ENCODE data around the gene PACSIN2. TPM values are rescaled to one million over a fixed set of nuclear protein-coding genes. Genes with fewer than 3 reads are reported as not detected.

PACSIN2 gene
- total and polyA plus RNA-seq, 2 of the 13 experiments (the other 11 are each of a cell fraction or from before 2014, with no cell fraction given): 54.1 to 68.8 TPM

DNA sequence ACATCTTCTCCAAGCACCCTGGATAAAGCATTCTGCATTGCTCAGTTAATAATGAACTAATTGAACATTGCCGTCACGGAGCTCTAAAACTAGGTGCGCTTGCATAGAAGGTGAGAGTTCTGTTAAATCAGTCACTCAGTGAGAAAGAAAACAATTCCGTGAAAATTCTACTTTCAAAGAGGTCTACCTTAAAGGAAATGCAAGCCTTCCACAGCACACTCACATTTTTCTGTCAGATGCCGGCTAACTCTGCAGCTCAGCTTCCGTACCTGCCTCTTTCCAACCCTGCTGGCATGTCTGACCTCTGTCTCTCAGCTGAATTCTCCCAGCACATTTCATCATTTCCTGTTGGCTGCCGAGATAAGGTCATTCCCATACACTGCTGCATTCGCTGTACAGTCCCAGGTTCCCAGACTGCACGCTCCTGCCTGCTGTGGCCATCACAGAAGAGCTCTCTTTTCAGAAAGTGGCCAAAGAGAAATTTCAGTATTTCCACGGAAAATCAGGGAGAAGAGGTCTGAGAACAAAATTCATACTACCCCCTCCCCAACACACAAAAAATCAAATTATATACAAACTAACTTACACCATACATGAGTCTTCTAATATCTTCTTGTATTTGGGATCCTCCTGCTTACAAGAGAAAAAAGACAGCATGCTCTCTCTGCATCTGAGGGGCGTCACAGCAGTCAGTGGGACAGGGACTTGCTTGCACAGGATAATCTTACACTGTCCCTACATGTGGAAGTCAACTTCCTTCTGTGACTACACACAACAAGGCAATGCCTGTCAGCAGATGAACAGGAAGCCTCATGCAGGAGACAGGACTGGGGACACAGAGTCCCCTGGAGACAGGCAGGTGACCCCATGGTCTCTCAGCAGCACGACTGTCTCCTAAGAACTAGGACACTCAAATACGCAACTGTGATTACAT lies 55.1 kb downstream of the PACSIN2 start (continued):
- no peak for TF ChIP-seq SNAI1 (CRISPR knock-in tag; IDR thresholded peaks at IDR 0.05; ENCODE audit: borderline replicate concordance)
- no peak for TF ChIP-seq FOXP1 (IDR thresholded peaks at IDR 0.05)
- TF ChIP-seq FOXP1 (CRISPR knock-in tag; IDR thresholded peaks at IDR 0.05): 0 out of 2 replicates have a peak, but pooled peaks have one; percentile 47
- TF ChIP-seq, protein P1, sequence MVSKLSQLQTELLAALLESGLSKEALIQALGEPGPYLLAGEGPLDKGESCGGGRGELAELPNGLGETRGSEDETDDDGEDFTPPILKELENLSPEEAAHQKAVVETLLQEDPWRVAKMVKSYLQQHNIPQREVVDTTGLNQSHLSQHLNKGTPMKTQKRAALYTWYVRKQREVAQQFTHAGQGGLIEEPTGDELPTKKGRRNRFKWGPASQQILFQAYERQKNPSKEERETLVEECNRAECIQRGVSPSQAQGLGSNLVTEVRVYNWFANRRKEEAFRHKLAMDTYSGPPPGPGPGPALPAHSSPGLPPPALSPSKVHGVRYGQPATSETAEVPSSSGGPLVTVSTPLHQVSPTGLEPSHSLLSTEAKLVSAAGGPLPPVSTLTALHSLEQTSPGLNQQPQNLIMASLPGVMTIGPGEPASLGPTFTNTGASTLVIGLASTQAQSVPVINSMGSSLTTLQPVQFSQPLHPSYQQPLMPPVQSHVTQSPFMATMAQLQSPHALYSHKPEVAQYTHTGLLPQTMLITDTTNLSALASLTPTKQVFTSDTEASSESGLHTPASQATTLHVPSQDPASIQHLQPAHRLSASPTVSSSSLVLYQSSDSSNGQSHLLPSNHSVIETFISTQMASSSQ (IDR thresholded peaks at IDR 0.05; ENCODE audit: low read depth): no peak
- TF ChIP-seq, protein P1 (CRISPR knock-in tag; IDR thresholded peaks at IDR 0.05; ENCODE audit: borderline replicate concordance): peak; percentile 44; the same call in 1 of the 2 replicates
- TF ChIP-seq ZNF274 (CRISPR knock-in tag; IDR thresholded peaks at IDR 0.05): no peak
- TF ChIP-seq ATF7-NPFF (CRISPR knock-in tag; IDR thresholded peaks at IDR 0.05; ENCODE audit: low read depth): no peak
- peak; percentile 70 to 88 for TF ChIP-seq NR2F1 (CRISPR knock-in tag; IDR thresholded peaks at IDR 0.05)
- no peak for TF ChIP-seq SCMH1 (CRISPR knock-in tag; IDR thresholded peaks at IDR 0.05; ENCODE audit: borderline replicate concordance)
- TF ChIP-seq, protein P2, sequence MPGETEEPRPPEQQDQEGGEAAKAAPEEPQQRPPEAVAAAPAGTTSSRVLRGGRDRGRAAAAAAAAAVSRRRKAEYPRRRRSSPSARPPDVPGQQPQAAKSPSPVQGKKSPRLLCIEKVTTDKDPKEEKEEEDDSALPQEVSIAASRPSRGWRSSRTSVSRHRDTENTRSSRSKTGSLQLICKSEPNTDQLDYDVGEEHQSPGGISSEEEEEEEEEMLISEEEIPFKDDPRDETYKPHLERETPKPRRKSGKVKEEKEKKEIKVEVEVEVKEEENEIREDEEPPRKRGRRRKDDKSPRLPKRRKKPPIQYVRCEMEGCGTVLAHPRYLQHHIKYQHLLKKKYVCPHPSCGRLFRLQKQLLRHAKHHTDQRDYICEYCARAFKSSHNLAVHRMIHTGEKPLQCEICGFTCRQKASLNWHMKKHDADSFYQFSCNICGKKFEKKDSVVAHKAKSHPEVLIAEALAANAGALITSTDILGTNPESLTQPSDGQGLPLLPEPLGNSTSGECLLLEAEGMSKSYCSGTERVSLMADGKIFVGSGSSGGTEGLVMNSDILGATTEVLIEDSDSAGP (CRISPR knock-in tag; IDR thresholded peaks at IDR 0.05; ENCODE audit: borderline replicate concordance): peak; percentile 47; the same call in 1 of the 2 replicates
- TF ChIP-seq, protein P3, sequence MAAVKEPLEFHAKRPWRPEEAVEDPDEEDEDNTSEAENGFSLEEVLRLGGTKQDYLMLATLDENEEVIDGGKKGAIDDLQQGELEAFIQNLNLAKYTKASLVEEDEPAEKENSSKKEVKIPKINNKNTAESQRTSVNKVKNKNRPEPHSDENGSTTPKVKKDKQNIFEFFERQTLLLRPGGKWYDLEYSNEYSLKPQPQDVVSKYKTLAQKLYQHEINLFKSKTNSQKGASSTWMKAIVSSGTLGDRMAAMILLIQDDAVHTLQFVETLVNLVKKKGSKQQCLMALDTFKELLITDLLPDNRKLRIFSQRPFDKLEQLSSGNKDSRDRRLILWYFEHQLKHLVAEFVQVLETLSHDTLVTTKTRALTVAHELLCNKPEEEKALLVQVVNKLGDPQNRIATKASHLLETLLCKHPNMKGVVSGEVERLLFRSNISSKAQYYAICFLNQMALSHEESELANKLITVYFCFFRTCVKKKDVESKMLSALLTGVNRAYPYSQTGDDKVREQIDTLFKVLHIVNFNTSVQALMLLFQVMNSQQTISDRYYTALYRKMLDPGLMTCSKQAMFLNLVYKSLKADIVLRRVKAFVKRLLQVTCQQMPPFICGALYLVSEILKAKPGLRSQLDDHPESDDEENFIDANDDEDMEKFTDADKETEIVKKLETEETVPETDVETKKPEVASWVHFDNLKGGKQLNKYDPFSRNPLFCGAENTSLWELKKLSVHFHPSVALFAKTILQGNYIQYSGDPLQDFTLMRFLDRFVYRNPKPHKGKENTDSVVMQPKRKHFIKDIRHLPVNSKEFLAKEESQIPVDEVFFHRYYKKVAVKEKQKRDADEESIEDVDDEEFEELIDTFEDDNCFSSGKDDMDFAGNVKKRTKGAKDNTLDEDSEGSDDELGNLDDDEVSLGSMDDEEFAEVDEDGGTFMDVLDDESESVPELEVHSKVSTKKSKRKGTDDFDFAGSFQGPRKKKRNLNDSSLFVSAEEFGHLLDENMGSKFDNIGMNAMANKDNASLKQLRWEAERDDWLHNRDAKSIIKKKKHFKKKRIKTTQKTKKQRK (IDR thresholded peaks at IDR 0.05; ENCODE audit: low read length): no peak
- TF ChIP-seq GATAD2A (CRISPR knock-in tag; IDR thresholded peaks at IDR 0.05): peak; percentile 93
- 0 out of 2 replicates have a peak, but pooled peaks have one; percentile 24 for TF ChIP-seq BHLHE40 (IDR thresholded peaks at IDR 0.05; ENCODE audit: low read length)
- TF ChIP-seq, protein P4, sequence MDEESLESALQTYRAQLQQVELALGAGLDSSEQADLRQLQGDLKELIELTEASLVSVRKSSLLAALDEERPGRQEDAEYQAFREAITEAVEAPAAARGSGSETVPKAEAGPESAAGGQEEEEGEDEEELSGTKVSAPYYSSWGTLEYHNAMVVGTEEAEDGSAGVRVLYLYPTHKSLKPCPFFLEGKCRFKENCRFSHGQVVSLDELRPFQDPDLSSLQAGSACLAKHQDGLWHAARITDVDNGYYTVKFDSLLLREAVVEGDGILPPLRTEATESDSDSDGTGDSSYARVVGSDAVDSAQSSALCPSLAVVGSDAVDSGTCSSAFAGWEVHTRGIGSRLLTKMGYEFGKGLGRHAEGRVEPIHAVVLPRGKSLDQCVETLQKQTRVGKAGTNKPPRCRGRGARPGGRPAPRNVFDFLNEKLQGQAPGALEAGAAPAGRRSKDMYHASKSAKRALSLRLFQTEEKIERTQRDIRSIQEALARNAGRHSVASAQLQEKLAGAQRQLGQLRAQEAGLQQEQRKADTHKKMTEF (CRISPR knock-in tag; IDR thresholded peaks at IDR 0.05): peak; percentile 83
- TF ChIP-seq ZNF530 (CRISPR knock-in tag; IDR thresholded peaks at IDR 0.05; ENCODE audit: low read depth): no peak
- peak; percentile 17; the same call in 1 of the 2 replicates for TF ChIP-seq ZBTB7A (CRISPR knock-in tag; IDR thresholded peaks at IDR 0.05)
